Activated CD4-positive, alpha-beta T cell treated with anti-CD3 and anti-CD28 coated beads, Interleukin-2, amount 10 ng/mL, durations not matched to agents 24 days and 14 days (primary cell): ENCODE results near the gene CELA2A. TPM values are rescaled to one million over a fixed set of nuclear protein-coding genes. Genes with fewer than 3 reads are reported as not detected.
"Not testable (repeated sequence)": the region's sequence is repeated elsewhere in the genome, so short reads cannot be mapped to it uniquely, and the experiment has no call there.

Source experiments
- DNase-seq: peaks from one replicate; pipeline ENCODE4 v3.0.0; 2022
- H3K27ac Mint-ChIP-seq: one replicate; pipeline ENCODE4 v1.8.0; 2022; ENCODE audit warnings: mild to moderate bottlenecking, mixed read lengths
- H3K27me3 Mint-ChIP-seq: one replicate; pipeline ENCODE4 v1.8.0; 2022; ENCODE audit warnings: mixed read lengths
- H3K36me3 Mint-ChIP-seq: one replicate; pipeline ENCODE4 v1.8.0; 2022; ENCODE audit warnings: low read depth, mild to moderate bottlenecking, mixed read lengths
- H3K4me1 Mint-ChIP-seq: one replicate; pipeline ENCODE4 v1.8.0; 2021; ENCODE audit warnings: mixed read lengths
- H3K4me3 Mint-ChIP-seq: one replicate; pipeline ENCODE4 v1.8.0; 2022; ENCODE audit warnings: mild to moderate bottlenecking, moderate library complexity, mixed read lengths
- H3K9me3 Mint-ChIP-seq: one replicate; pipeline ENCODE4 v1.8.0; 2021; ENCODE audit warnings: mixed read lengths
- intact Hi-C: fragments of 100-400 bp; cut with micrococcal nuclease; formaldehyde crosslinking; loops from one replicate; pipeline ENCODE4 v1.15.1; 2023
- total RNA-seq: library from RNA; stranded (reverse); gene quantifications from 2 replicates; pipeline ENCODE4 v1.2.3, GENCODE V29; 2022

The CELA2A gene
- total RNA-seq, 1 donor from 2014 or later = not detected

DNA sequence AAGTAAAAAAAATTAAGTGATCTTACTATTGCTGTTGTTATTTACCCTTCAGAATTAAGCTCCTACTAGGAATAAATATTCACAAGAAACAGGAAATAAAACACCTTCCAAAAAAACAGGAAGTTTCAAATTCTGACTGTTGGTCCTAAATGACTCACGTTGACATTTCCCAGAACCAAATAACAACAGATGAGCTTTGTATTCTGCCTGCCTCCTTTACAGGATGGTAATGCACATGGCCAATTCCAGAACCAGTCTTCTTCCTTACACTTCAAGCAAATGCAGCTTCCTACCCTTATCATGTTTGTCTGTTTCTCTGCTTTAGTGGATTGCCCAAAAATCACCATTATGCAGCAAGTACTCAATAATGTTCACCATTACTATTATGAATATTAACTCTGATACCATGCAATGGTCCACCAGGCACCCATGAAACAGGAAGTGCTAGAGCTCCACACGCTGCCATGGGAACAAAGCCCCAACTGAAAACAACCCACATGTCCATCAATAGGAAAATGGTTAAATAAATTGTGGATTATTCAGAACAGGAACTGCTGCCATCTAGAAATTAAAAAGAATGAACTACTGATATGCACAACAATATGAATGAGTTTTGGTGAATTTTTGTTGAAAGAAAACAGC is 58.6 kb downstream of the CELA2A start:
- peaks cover 51% of the 10 kb centered on the region for H3K4me1 Mint-ChIP-seq
- peak overlapping the region; percentile 64 for H3K4me3 Mint-ChIP-seq
- no peaks in the 10 kb centered on the region for H3K27me3 Mint-ChIP-seq
- intact Hi-C loops = no loop called here
- H3K36me3 Mint-ChIP-seq = peaks cover 59% of the 10 kb centered on the region
- no peaks in the 10 kb centered on the region for H3K9me3 Mint-ChIP-seq
- H3K27ac Mint-ChIP-seq = peak overlapping the region; percentile 85
- peak; percentile 65 for DNase-seq

DNA sequence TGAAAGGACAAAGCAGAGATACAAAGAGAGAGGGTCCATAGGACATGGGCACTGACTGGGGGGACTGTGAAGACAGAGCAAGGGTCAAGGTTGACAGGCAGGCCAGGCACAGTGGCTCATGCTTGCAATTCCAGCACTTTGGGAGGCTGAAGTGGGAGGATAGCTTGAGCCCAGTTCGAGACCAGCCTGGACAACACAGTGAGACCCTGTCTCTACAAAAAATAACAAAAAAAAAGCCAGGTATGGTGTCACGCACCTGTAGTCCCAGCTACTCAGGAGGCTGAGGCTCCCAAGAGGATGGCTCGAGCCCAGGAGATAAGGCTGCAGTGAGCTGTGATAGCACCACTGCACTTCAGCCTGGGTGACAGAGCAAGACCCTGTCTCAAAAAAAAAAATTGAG is 63.1 kb downstream of the CELA2A start:
- intact Hi-C loops = no loop called here
- Mint-ChIP-seq H3K9me3 (no peaks in the 10 kb centered on the region), H3K27me3 (no peaks in the 10 kb centered on the region), H3K36me3 (peaks cover 41% of the 10 kb centered on the region), H3K4me1 (peaks cover 54% of the 10 kb centered on the region), H3K4me3 (no peak overlapping the region), H3K27ac (no peak overlapping the region)
- no peak for DNase-seq

DNA sequence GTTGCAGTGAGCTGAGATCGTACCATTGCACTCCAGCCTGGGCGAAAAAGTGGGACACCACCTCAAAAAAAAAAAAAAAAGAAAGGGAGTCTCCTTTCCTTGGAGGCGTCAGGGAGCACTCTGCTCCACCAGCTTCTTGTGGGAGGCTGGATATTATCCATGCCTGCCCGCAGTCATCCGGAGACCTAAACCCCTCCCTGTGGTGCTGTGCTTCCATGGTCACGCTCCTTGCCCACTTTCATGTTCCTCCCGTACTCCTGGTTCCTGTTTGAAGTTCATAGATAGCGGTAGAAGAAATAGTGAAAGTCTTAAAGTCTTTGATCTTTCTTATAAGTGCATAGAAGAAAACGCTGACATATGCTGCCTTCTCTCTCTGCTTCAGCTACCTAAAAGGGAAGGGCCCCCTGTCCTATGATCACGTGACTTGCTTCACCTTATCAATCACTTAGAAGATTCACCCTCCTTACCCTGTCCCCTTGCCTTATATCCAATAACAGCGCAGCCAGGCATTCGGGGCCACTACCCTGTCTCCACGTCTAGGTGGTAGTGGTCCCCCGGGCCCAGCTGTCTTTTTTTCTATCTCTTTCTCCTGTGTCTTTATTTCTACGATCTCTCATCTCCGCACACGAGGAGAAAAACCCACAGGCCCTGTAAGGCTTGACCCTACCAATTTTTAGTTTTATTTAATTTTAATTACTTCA is 64.8 kb downstream of the CELA2A start:
- H3K9me3 Mint-ChIP-seq, H3K27me3 Mint-ChIP-seq, intact Hi-C loops, DNase-seq, H3K27ac Mint-ChIP-seq: not testable (repeated sequence)
- Mint-ChIP-seq H3K4me1 (peaks cover 58% of the 10 kb centered on the region), H3K4me3 (peak overlapping the region; percentile 61), H3K36me3 (peaks cover 35% of the 10 kb centered on the region)

Other genes with a start within 250 kb of the CELA2A start
- not detected in 2 replicates for gene FHAD1, start 209.5 kb upstream of the CELA2A start, total RNA-seq
- gene EFHD2, start 46.8 kb upstream of the CELA2A start, total RNA-seq = 90.5 and 92.3 TPM in 2 replicates
- gene CTRC, start 18.3 kb upstream of the CELA2A start, total RNA-seq = 0.45 TPM in 1 of 2 replicates, not detected in the other
- gene CELA2B, start 19.4 kb downstream of the CELA2A start, total RNA-seq = not detected in 2 replicates
- 15.7 and 17.3 TPM in 2 replicates for gene CASP9, start 67.5 kb downstream of the CELA2A start, total RNA-seq
- 15.4 and 16.3 TPM in 2 replicates for gene DNAJC16, start 70.1 kb downstream of the CELA2A start, total RNA-seq
- gene AGMAT, start 128.3 kb downstream of the CELA2A start, total RNA-seq = 31.0 and 31.5 TPM in 2 replicates
- 50.5 and 53.0 TPM in 2 replicates for gene DDI2, start 160.7 kb downstream of the CELA2A start, total RNA-seq
- gene PLEKHM2, start 227.6 kb downstream of the CELA2A start, total RNA-seq = 59.9 and 60.3 TPM in 2 replicates